Adrenal gland (tissue), 12 donors: ENCODE measurements around the gene TRIO. TPM values are rescaled to one million over a fixed set of nuclear protein-coding genes. Genes with fewer than 3 reads are reported as not detected.

ENCODE experiments used
- DNase-seq, 7 donors: peaks; one replicate each; pipeline ENCODE4 v3.0.0-alpha.2; 2019 to 2020
- H3K27ac ChIP-seq, 5 donors: fragments of 200-600 bp; sonication (generic) in 4 of 5; 1 replicate in 3 of 5; 2 replicates in 2 of 5; pipeline versions ENCODE4 v1.5.1 to v1.8.0; 2016 to 2020; ENCODE audit warnings: mild to moderate bottlenecking in 1 of 5
- H3K27me3 ChIP-seq: fragments of 200-600 bp; 2 replicates; pipeline ENCODE4 v1.8.0; 2021
- H3K36me3 ChIP-seq, 2 donors: fragments of 200-600 bp; replicated peaks in 1 of 2; 1 replicate in 1 of 2; 2 replicates in 1 of 2; pipeline versions ENCODE4 v1.5.1 to v1.8.0; 2018 to 2022
- H3K4me1 ChIP-seq, 2 donors: fragments of 200-600 bp; replicated peaks in 1 of 2; 1 replicate in 1 of 2; 2 replicates in 1 of 2; pipeline versions ENCODE4 v1.5.1 to v1.8.0; 2018 to 2021
- H3K4me3 ChIP-seq, 4 donors: fragments of 200-600 bp; sonication (generic) in 3 of 4; one replicate each; pipeline ENCODE4 v1.5.1; 2016 to 2018
- H3K9me3 ChIP-seq, 3 donors: fragments of 200-600 bp; sonication (generic) in 1 of 3; replicated peaks in 1 of 3; 1 replicate in 2 of 3; 2 replicates in 1 of 3; pipeline versions ENCODE4 v1.5.1 to v1.8.0; 2016 to 2021
- CTCF ChIP-seq, 6 experiments: fragments of 450-650 bp in 4 of 6; fragments of 200-600 bp in 2 of 6; sonication (generic) in 1 of 6; IDR thresholded peaks; 1 replicate in 5 of 6; 2 replicates in 1 of 6; pipeline versions ENCODE4 v1.5.1 to v1.8.0; 2016 to 2021; ENCODE audit warnings: antibody characterized with exemption in 6 of 6, mild to moderate bottlenecking in 2 of 6, moderate library complexity in 1 of 6
- POLR2A ChIP-seq, 2 donors: fragments of 450-650 bp; IDR thresholded peaks; one replicate each; pipeline ENCODE4 v1.6.1; 2017; ENCODE audit warnings: antibody characterized with exemption in 2 of 2, mild to moderate bottlenecking in 2 of 2, moderate library complexity in 1 of 2
- WGBS, 4 donors: extraction: QIAGEN DNeasy Blood & Tissue Kit in 2 of 4; methylation state at CpG; one replicate each; pipeline versions ENCODE4 v1.1.5 to v1.1.7; 2013 to 2017; 5-methylcytosine and 5-hydroxymethylcytosine counted together
- intact Hi-C, 2 donors: fragments of 100-400 bp; cut with DNase I; formaldehyde crosslinking; loops; one replicate each; pipeline versions ENCODE4 v1.14.1 to v1.15.0; 2022 to 2023
- polyA plus RNA-seq, 3 donors: library from polyadenylated mRNA; stranded (reverse); fragments of 200-250 nt in 2 of 3; fragments of 350-450 nt in 1 of 3; fragmentation: Illumina TruSeq in 1 of 3; extraction: RNeasy Lipid Tissue Mini Kit (QIAGEN cat#74804) in 1 of 3; gene quantifications; one replicate each; pipeline ENCODE4 v1.2.3, GENCODE V29; 2013 to 2014
- total RNA-seq, 9 donors: library from RNA; depleted of rRNA in 4 of 9; stranded (reverse); fragments of >200 nt in 4 of 9; fragments of 120-200 nt in 1 of 9; fragmentation: NEBNext Ultra II Directional in 1 of 9; extraction: Animal tissue kit (Norgen Biotek cat#: 25700) in 1 of 9; gene quantifications; one replicate each; pipeline versions ENCODE4 v1.1.0 to v1.2.4, GENCODE V29; 2013 to 2023
- donor health status: healthy with polysubstance abuse.
- donor health status: Bipolar disorder and iron deficiency.
- donor health status: DM: yes; HTN: yes; CAD: no.
- donor health status: DM: no; HTN: no; CAD: no.
- donor health status: DM: no; HTN: no; CAD: no.
- donor health status: DM: yes; HTN: yes; CAD: no.

The TRIO gene
- total and polyA plus RNA-seq, 12 donors: 27.3 to 109 (median 72.4) TPM

GRCh38 chr5:14364096-14364495 is 221.0 kb downstream of the TRIO start:
- intact Hi-C loops: loop anchor here in 1 of 2 donors (10.0 kb wide), 1 partner anchor 379 kb away; no protein-coding TSS in a partner anchor
- H3K4me3 ChIP-seq: no peak overlapping the region
- TF ChIP-seq CTCF (IDR thresholded peaks at IDR 0.05): peak in 1 of 6 experiments; percentile 6
- TF ChIP-seq POLR2A (IDR thresholded peaks at IDR 0.05): no peak
- WGBS, 4 donors: 71 to 82% (median 79%) methylated on average over 1 of the region's 1 CpG
- H3K36me3 ChIP-seq: peaks cover 0 to 68% of the 10 kb centered on the region in 2 donors
- no peaks in the 10 kb centered on the region for H3K4me1 ChIP-seq
- no peak for DNase-seq
- H3K9me3 ChIP-seq: no peaks in the 10 kb centered on the region
- H3K27ac ChIP-seq: no peak overlapping the region
- no peaks in the 10 kb centered on the region for H3K27me3 ChIP-seq

GRCh38 chr5:14364576-14365472 is 221.7 kb downstream of the TRIO start:
- peak in 2 of 7 donors; percentile 30 to 72 for DNase-seq
- H3K4me1 ChIP-seq: no peaks in the 10 kb centered on the region
- peaks cover 0 to 68% of the 10 kb centered on the region in 2 donors for H3K36me3 ChIP-seq
- H3K4me3 ChIP-seq: no peak overlapping the region
- no peaks in the 10 kb centered on the region for H3K9me3 ChIP-seq
- H3K27me3 ChIP-seq: no peaks in the 10 kb centered on the region
- 83 to 92% (median 85%) methylated on average over 12 of the region's 12 CpGs for WGBS, 4 donors
- intact Hi-C loops: loop anchor here in 1 of 2 donors (10.0 kb wide), 1 partner anchor 380 kb away; no protein-coding TSS in a partner anchor
- H3K27ac ChIP-seq: no peak overlapping the region
- TF ChIP-seq CTCF (IDR thresholded peaks at IDR 0.05) (peak in 5 of 6 experiments; percentile 11 to 43 (median 41)), POLR2A (IDR thresholded peaks at IDR 0.05) (no peak)

- no peaks in the 10 kb centered on the region for H3K9me3 ChIP-seq
- peak overlapping the region in 1 of 5 donors; percentile 19 for H3K27ac ChIP-seq
- H3K4me1 ChIP-seq: no peaks in the 10 kb centered on the region
- 68 to 80% (median 74%) methylated on average over 2 of the region's 2 CpGs for WGBS, 4 donors
- no peak for TF ChIP-seq POLR2A (IDR thresholded peaks at IDR 0.05)
- TF ChIP-seq CTCF (IDR thresholded peaks at IDR 0.05): no peak
- H3K27me3 ChIP-seq: no peaks in the 10 kb centered on the region
- H3K4me3 ChIP-seq: no peak overlapping the region
- intact Hi-C loops: loop anchor here in 1 of 2 donors (10.0 kb wide), 1 partner anchor 381 kb away; no protein-coding TSS in a partner anchor
- H3K36me3 ChIP-seq: peaks cover 0 to 64% of the 10 kb centered on the region in 2 donors
- DNase-seq: no peak
These were observed 222.8 kb downstream of the TRIO start for GRCh38 chr5:14365831-14366430.

- TF ChIP-seq CTCF (IDR thresholded peaks at IDR 0.05) (no peak), POLR2A (IDR thresholded peaks at IDR 0.05) (no peak)
- H3K4me3 ChIP-seq: no peak overlapping the region
- H3K27ac ChIP-seq: peak overlapping the region in 1 of 5 donors; percentile 19
- WGBS, 4 donors: 91 to 94% (median 93%) methylated on average over 4 to 10 of the region's 10 CpGs
- intact Hi-C loops: loop anchor here in 1 of 2 donors (10.0 kb wide), 1 partner anchor 382 kb away; no protein-coding TSS in a partner anchor
- no peaks in the 10 kb centered on the region for H3K9me3 ChIP-seq
- peaks cover 0 to 65% of the 10 kb centered on the region in 2 donors for H3K36me3 ChIP-seq
- no peak for DNase-seq
- no peaks in the 10 kb centered on the region for H3K4me1 ChIP-seq
- no peaks in the 10 kb centered on the region for H3K27me3 ChIP-seq
These were observed 223.6 kb downstream of the TRIO start for GRCh38 chr5:14366763-14367162.
